COR-L47 (cell line): ENCODE data around the gene CROT.
A peak's percentile ranks its signal among the peaks of the same experiment; 100 is the strongest.

Experiments
- DNase-seq: peaks from one replicate; lab custom pipeline; 2025; lab: John Stamatoyannopoulos, UW

CROT gene

GRCh38 chr7:87414794-87415188 lies 69.3 kb downstream of the CROT start:
- DNase-seq = no peak

- peak; percentile 66 for DNase-seq
Observed at GRCh38 chr7:87416682-87417587, 71.5 kb downstream of the CROT start.

GRCh38 chr7:87420173-87420572 lies 74.7 kb downstream of the CROT start:
- DNase-seq = no peak

GRCh38 chr7:87424075-87424474 lies 78.6 kb downstream of the CROT start:
- DNase-seq = no peak

- no peak for DNase-seq
Observed at GRCh38 chr7:87426160-87426559, 80.7 kb downstream of the CROT start.

GRCh38 chr7:87427288-87427687 lies 81.8 kb downstream of the CROT start:
- no peak for DNase-seq

GRCh38 chr7:87432536-87432935 lies 87.1 kb downstream of the CROT start:
- no peak for DNase-seq

GRCh38 chr7:87435546-87435945 lies 90.1 kb downstream of the CROT start:
- DNase-seq = no peak

- no peak for DNase-seq
Observed at GRCh38 chr7:87445897-87446296, 100.4 kb downstream of the CROT start.

- DNase-seq = no peak
Observed at GRCh38 chr7:87447116-87447635, 101.7 kb downstream of the CROT start.

GRCh38 chr7:87448388-87448787 lies 102.9 kb downstream of the CROT start:
- peak; percentile 93 for DNase-seq
